Measurements from ENCODE around the gene MTARC2. TPM values are rescaled to one million over a fixed set of nuclear protein-coding genes. Genes with fewer than 3 reads are reported as not detected.

The MTARC2 gene
- polyA plus RNA-seq, 1 experiment = 2.9 TPM

DNA sequence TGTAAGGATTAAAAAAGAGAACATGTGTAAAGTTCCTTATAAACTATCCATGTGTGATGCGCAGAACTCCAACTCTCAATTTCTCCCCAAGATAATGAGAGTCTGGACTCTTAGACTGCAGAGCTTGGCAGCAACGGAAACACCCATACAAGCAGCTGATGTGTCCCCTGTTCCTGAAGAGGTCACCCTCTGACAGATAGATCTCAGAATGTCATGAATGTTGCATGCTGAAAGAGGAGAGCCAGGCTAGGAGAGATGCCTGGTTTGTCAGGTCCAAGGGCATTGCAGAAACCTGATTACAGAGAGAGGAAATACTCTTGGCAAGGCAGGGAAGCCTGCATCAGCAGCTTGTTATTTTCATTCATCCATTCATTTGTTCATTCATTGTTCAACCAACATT, 62.8 kb downstream of the MTARC2 start:
- TF ChIP-seq, protein P1, sequence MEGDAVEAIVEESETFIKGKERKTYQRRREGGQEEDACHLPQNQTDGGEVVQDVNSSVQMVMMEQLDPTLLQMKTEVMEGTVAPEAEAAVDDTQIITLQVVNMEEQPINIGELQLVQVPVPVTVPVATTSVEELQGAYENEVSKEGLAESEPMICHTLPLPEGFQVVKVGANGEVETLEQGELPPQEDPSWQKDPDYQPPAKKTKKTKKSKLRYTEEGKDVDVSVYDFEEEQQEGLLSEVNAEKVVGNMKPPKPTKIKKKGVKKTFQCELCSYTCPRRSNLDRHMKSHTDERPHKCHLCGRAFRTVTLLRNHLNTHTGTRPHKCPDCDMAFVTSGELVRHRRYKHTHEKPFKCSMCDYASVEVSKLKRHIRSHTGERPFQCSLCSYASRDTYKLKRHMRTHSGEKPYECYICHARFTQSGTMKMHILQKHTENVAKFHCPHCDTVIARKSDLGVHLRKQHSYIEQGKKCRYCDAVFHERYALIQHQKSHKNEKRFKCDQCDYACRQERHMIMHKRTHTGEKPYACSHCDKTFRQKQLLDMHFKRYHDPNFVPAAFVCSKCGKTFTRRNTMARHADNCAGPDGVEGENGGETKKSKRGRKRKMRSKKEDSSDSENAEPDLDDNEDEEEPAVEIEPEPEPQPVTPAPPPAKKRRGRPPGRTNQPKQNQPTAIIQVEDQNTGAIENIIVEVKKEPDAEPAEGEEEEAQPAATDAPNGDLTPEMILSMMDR (IDR thresholded peaks at IDR 0.05; ENCODE audit: low read depth, low read length) = no peak
- Histone ChIP-seq H3K27me3 (ENCODE audit: control insufficient read depth, insufficient read depth, low read length) (peaks cover 9% of the 10 kb centered on the region), H3K9me3 (ENCODE audit: control insufficient read depth, insufficient read depth, low read length) (0 out of 2 replicates have a peak, but pooled peaks cover 3% of the 10 kb centered on the region), H3K27ac (ENCODE audit: low read depth, low read length) (peak overlapping the region; percentile 11), H3K4me3 (ENCODE audit: low read depth, low read length) (no peak overlapping the region)
- ChIA-PET POLR2A (no interaction called here), CTCF (interaction anchor here (0.6 to 2.6 kb wide), 14 partner anchors 11 to 628 kb away, joined by 3 to 15 read pairs (median 4); no protein-coding TSS in a partner anchor)
- no peak for DNase-seq (ENCODE audit: low read depth, low spot score)

DNA sequence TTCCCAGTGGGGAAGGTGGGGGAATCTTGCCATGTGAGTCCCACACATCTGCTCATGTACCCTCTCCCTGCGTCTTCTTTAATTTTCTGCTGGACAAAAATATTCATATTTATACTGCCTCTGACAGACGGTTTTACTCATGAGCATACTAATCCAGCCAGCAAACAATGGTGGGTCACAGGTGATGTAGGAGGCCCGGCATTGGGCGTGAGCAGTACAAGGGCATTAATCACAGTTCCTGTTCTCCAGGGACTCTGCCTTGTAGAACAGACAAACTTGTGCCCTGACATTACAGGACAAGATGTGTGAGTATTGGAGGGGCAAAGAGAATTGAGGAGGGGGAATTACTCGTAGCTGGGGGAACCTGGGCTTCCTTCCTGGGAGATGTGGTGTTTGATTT, 63.6 kb downstream of the MTARC2 start:
- Histone ChIP-seq H3K27ac (ENCODE audit: low read depth, low read length) (no peak overlapping the region), H3K4me3 (ENCODE audit: low read depth, low read length) (no peak overlapping the region), H3K27me3 (ENCODE audit: control insufficient read depth, insufficient read depth, low read length) (peaks cover 9% of the 10 kb centered on the region), H3K9me3 (ENCODE audit: control insufficient read depth, insufficient read depth, low read length) (0 out of 2 replicates have a peak, but pooled peaks cover 3% of the 10 kb centered on the region)
- ChIA-PET CTCF (interaction anchor here (2.6 kb wide), 1 partner anchor 392 kb away, joined by 12 read pairs; no protein-coding TSS in a partner anchor), POLR2A (no interaction called here)
- no peak for DNase-seq (ENCODE audit: low read depth, low spot score)
- TF ChIP-seq, protein P1 (IDR thresholded peaks at IDR 0.05; ENCODE audit: low read depth, low read length) = no peak

GRCh38 chr1:220812308-220812707, 64.2 kb downstream of the MTARC2 start:
- ChIA-PET POLR2A (no interaction called here), CTCF (no interaction called here)

GRCh38 chr1:220813013-220813412, 64.9 kb downstream of the MTARC2 start:
- H3K4me3 ChIP-seq (ENCODE audit: low read depth, low read length) = no peak overlapping the region
- ChIA-PET POLR2A (no interaction called here), CTCF (interaction anchor here (3.5 kb wide), 1 partner anchor 10 kb away, joined by 14 read pairs; no protein-coding TSS in a partner anchor)
- peaks cover 6% of the 10 kb centered on the region for H3K27me3 ChIP-seq (ENCODE audit: control insufficient read depth, insufficient read depth, low read length)
- 0 out of 2 replicates have a peak, but pooled peaks cover 3% of the 10 kb centered on the region for H3K9me3 ChIP-seq (ENCODE audit: control insufficient read depth, insufficient read depth, low read length)
- TF ChIP-seq, protein P1 (IDR thresholded peaks at IDR 0.05; ENCODE audit: low read depth, low read length) = no peak
- DNase-seq (ENCODE audit: low read depth, low spot score) = no peak
- no peak overlapping the region for H3K27ac ChIP-seq (ENCODE audit: low read depth, low read length)

More at GRCh38 chr1:220812308-220812707, 64.2 kb downstream of the MTARC2 start:
- H3K4me3 ChIP-seq (ENCODE audit: low read depth, low read length) = no peak overlapping the region
- 0 out of 2 replicates have a peak, but pooled peaks cover 3% of the 10 kb centered on the region for H3K9me3 ChIP-seq (ENCODE audit: control insufficient read depth, insufficient read depth, low read length)
- peaks cover 9% of the 10 kb centered on the region for H3K27me3 ChIP-seq (ENCODE audit: control insufficient read depth, insufficient read depth, low read length)
- TF ChIP-seq, protein P1 (IDR thresholded peaks at IDR 0.05; ENCODE audit: low read depth, low read length) = no peak
- no peak overlapping the region for H3K27ac ChIP-seq (ENCODE audit: low read depth, low read length)
- no peak for DNase-seq (ENCODE audit: low read depth, low spot score)

DNA sequence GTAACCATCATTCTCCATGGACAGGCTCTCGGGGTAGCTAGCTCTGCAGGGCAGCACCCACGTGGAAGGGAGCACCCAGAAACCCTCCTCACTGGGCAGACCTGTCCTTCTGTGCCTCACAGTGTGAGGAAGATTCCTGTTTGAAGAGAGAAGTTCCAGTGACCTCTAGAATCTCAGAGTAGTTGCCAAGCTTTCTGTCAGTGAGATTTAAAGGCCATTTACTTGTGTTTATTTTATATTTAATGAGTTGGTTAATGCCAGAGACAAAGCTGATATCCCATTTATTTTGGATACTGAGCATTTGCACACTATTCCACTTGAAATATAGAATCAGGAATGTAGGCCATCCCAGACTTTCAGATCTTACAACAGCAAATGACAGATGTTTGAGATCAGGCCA, 67.3 kb downstream of the MTARC2 start:
- ChIA-PET CTCF (interaction anchor here (1.7 to 3.5 kb wide), 2 partner anchors 12 to 388 kb away, joined by 6 to 14 read pairs; no protein-coding TSS in a partner anchor), POLR2A (no interaction called here)
- Histone ChIP-seq H3K27ac (ENCODE audit: low read depth, low read length) (no peak overlapping the region), H3K4me3 (ENCODE audit: low read depth, low read length) (no peak overlapping the region), H3K9me3 (ENCODE audit: control insufficient read depth, insufficient read depth, low read length) (0 out of 2 replicates have a peak, but pooled peaks cover 3% of the 10 kb centered on the region), H3K27me3 (ENCODE audit: control insufficient read depth, insufficient read depth, low read length) (peaks cover 4% of the 10 kb centered on the region)
- no peak for DNase-seq (ENCODE audit: low read depth, low spot score)
- TF ChIP-seq, protein P1 (IDR thresholded peaks at IDR 0.05; ENCODE audit: low read depth, low read length) = no peak

All from AG04450 (cell line).